ENCODE data around the gene EIF2D. TPM values are rescaled to one million over a fixed set of nuclear protein-coding genes. Genes with fewer than 3 reads are reported as not detected.

EIF2D gene
- total and polyA plus RNA-seq, 2 of the 8 experiments (the other 6 are each of a cell fraction or from before 2014, with no cell fraction given): 36.1 to 37.1 TPM

GRCh38 chr1:206606867-206607266 lies 5.4 kb downstream of the EIF2D start:
- no peak overlapping the region for H3K4me2 ChIP-seq (ENCODE audit: insufficient read depth in 1 of 2, low read depth in 2 of 2, low read length in 2 of 2)
- WGBS, 2 experiments (ENCODE audit: extremely low coverage in 1 of 2, insufficient coverage in 1 of 2, insufficient read length in 1 of 2, insufficient replicate concordance in 2 of 2, low coverage in 1 of 2, low lambda C conversion rate in 2 of 2, missing lambda C conversion rate in 1 of 2): 46% methylated on average over 3 of the region's 3 CpGs; no CpG with 5 or more reads in 1 of the 2 experiments
- POLR2A ChIA-PET (ENCODE audit: partially characterized antibody): no interaction called here
- H2AK5ac ChIP-seq (ENCODE audit: low read depth, low read length): no peak overlapping the region
- H3K4ac ChIP-seq (replicated peaks; ENCODE audit: insufficient read length, low read depth, low read length): no peak overlapping the region
- no peak overlapping the region for H4K8ac ChIP-seq (ENCODE audit: extremely low read depth, insufficient read depth, low read length)
- no peak overlapping the region for H3K23ac ChIP-seq (ENCODE audit: insufficient read length)
- H3K79me1 ChIP-seq (ENCODE audit: low read depth, low read length): peaks cover 4% of the 10 kb centered on the region; the same call in 1 of the 2 replicates
- no peaks in the 10 kb centered on the region for H3K9me3 ChIP-seq (ENCODE audit: insufficient read depth in 2 of 2, low read depth in 1 of 2, low read length in 1 of 2)
- DNase-seq (ENCODE audit: low read depth in 1 of 2, low spot score in 2 of 2): no peak
- no peak overlapping the region for H3K27ac ChIP-seq (ENCODE audit: low read depth, low read length)
- H2BK5ac ChIP-seq (ENCODE audit: low read depth, low read length): no peak overlapping the region
- peaks cover 0 to 6% (median 4%) of the 10 kb centered on the region in 4 experiments; a peak in 5 of 7 replicates for H3K4me1 ChIP-seq (replicated peaks in 1 of 4; ENCODE audit: control insufficient read depth in 3 of 4, insufficient read depth in 4 of 4, low read length in 3 of 4)
- no peak overlapping the region for H3K14ac ChIP-seq (ENCODE audit: insufficient read length)
- H3K27me3 ChIP-seq (replicated peaks in 1 of 4; ENCODE audit: control insufficient read depth in 3 of 4, extremely low read depth in 1 of 4, insufficient read depth in 3 of 4, low read length in 3 of 4): no peaks in the 10 kb centered on the region
- H4K5ac ChIP-seq (ENCODE audit: insufficient read length, low read depth, low read length): no peak overlapping the region
- H4K20me1 ChIP-seq (replicated peaks in 1 of 2; ENCODE audit: control insufficient read depth in 1 of 2, insufficient read depth in 2 of 2, low read length in 2 of 2): peaks cover 0 to 1% of the 10 kb centered on the region in 2 experiments
- no peak overlapping the region for H2BK120ac ChIP-seq (replicated peaks; ENCODE audit: low read depth, low read length)
- H2BK12ac ChIP-seq (ENCODE audit: low read depth, low read length): no peak overlapping the region
- H3K4me3 ChIP-seq (ENCODE audit: extremely low read depth in 1 of 4, insufficient read depth in 2 of 4, low read depth in 3 of 4, low read length in 4 of 4): no peak overlapping the region
- H4K91ac ChIP-seq (replicated peaks; ENCODE audit: insufficient read length, low read length): no peak overlapping the region
- CTCF ChIA-PET (ENCODE audit: partially characterized antibody): interaction anchor here (0.8 to 11.0 kb wide), 21 partner anchors 8 to 116 kb away, joined by 3 to 140 read pairs (median 6); no protein-coding TSS in a partner anchor
- no peak overlapping the region for H2BK20ac ChIP-seq (ENCODE audit: low read length)
- FAIRE-seq: no peak
- H3K9ac ChIP-seq (replicated peaks in 1 of 4; ENCODE audit: extremely low read depth in 1 of 4, low read depth in 3 of 4, low read length in 3 of 4): no peak overlapping the region
- H2BK15ac ChIP-seq (ENCODE audit: low read length): no peak overlapping the region
- H3K23me2 ChIP-seq (ENCODE audit: low read depth, low read length): no peaks in the 10 kb centered on the region
- H2AFZ ChIP-seq (ENCODE audit: low read length): no peak overlapping the region
- H3K56ac ChIP-seq (replicated peaks; ENCODE audit: insufficient read length, low read depth, low read length): no peak overlapping the region
- H3K36me3 ChIP-seq (ENCODE audit: control insufficient read depth in 2 of 4, insufficient read depth in 4 of 4, low read length in 3 of 4): peaks cover 0 to 15% (median 1%) of the 10 kb centered on the region in 4 experiments; a peak in 5 of 8 replicates
- H3K18ac ChIP-seq (ENCODE audit: extremely low read depth, low read length): no peak overlapping the region
- H3K79me2 ChIP-seq (ENCODE audit: control insufficient read depth in 1 of 2, insufficient read depth in 2 of 2, low read length in 2 of 2): peaks cover 0 to 7% of the 10 kb centered on the region in 2 experiments; a peak in 1 of 4 replicates
- no peak for TF ChIP-seq TCF12 (IDR thresholded peaks at IDR 0.05; ENCODE audit: low read depth, low read length)
- TF ChIP-seq TEAD4 (IDR thresholded peaks at IDR 0.05; ENCODE audit: low read depth, low read length): no peak
- TF ChIP-seq RNF2 (IDR thresholded peaks at IDR 0.05; ENCODE audit: borderline replicate concordance, low read depth, low read length, missing control alignments, poor library complexity, severe bottlenecking): no peak
- TF ChIP-seq FOSL1 (IDR thresholded peaks at IDR 0.05; ENCODE audit: insufficient read depth, low read depth, low read length): no peak
- TF ChIP-seq RAD21 (IDR thresholded peaks at IDR 0.05 in 1 of 2, conservative IDR thresholded peaks at IDR 0.05 in 1 of 2; ENCODE audit: low read depth in 2 of 2, low read length in 2 of 2): peak; percentile 35 to 41; a peak in 3 of 4 replicates
- no peak for TF ChIP-seq KDM5A (IDR thresholded peaks at IDR 0.05; ENCODE audit: low read length)
- no peak for TF ChIP-seq ATF3 (IDR thresholded peaks at IDR 0.05; ENCODE audit: insufficient read depth, low read depth, low read length)
- no peak for TF ChIP-seq BACH1 (IDR thresholded peaks at IDR 0.05; ENCODE audit: low read length)
- TF ChIP-seq CTCF (IDR thresholded peaks at IDR 0.05; ENCODE audit: control extremely low read depth in 1 of 3, insufficient read depth in 1 of 3, low read depth in 1 of 3, low read length in 3 of 3): peak in 2 of 3 experiments; percentile 74 to 93; a peak in 3 of 4 replicates

All from H1 (cell line).